Transverse colon (tissue), 3 donors: ENCODE measurements around the gene VAMP8.

Source experiments
- POLR2A ChIP-seq: fragments of 450-650 bp; IDR thresholded peaks from one replicate; pipeline ENCODE4 v1.6.1; 2016; ENCODE audit warnings: antibody characterized with exemption, mild to moderate bottlenecking, moderate library complexity
- POLR2AphosphoS5 ChIP-seq, 3 donors: sonication (generic); formaldehyde crosslinking; IDR thresholded peaks; one replicate each; pipeline ENCODE4 v1.6.1; 2016; ENCODE audit warnings: antibody characterized with exemption in 3 of 3

GRCh38 chr2:85596486-85597143 lies 19.2 kb downstream of the VAMP8 start:
- no peak for TF ChIP-seq POLR2AphosphoS5 (IDR thresholded peaks at IDR 0.05)
- TF ChIP-seq POLR2A, result no peak
